EL (cell line): Measurements from ENCODE around the gene LMBRD1.
A peak's percentile ranks its signal among the peaks of the same experiment; 100 is the strongest.
"Not testable (repeated sequence)": the region's sequence is repeated elsewhere in the genome, so short reads cannot be mapped to it uniquely, and the experiment has no call there.

Experiments used
- DNase-seq: peaks from one replicate; pipeline ENCODE4 v3.0.0-alpha.2; 2016

The LMBRD1 gene

GRCh38 chr6:69732045-69732444 lies 64.8 kb downstream of the LMBRD1 start:
- DNase-seq, result no peak

- DNase-seq, result peak; percentile 1
Measured at GRCh38 chr6:69729870-69730449, 66.8 kb downstream of the LMBRD1 start.

- no peak for DNase-seq
Measured at GRCh38 chr6:69722683-69723082, 74.1 kb downstream of the LMBRD1 start.

GRCh38 chr6:69719602-69720193 lies 77.1 kb downstream of the LMBRD1 start:
- DNase-seq, result peak; percentile 19

- DNase-seq, result no peak
Measured at GRCh38 chr6:69706724-69707123, 90.1 kb downstream of the LMBRD1 start.

- no peak for DNase-seq
Measured at GRCh38 chr6:69705954-69706353, 90.9 kb downstream of the LMBRD1 start.

GRCh38 chr6:69704916-69705315 lies 91.9 kb downstream of the LMBRD1 start:
- peak; percentile 42 for DNase-seq

GRCh38 chr6:69699655-69700054 lies 97.2 kb downstream of the LMBRD1 start:
- no peak for DNase-seq

GRCh38 chr6:69696273-69696672 lies 100.5 kb downstream of the LMBRD1 start:
- peak; percentile 8 for DNase-seq

GRCh38 chr6:69693762-69694161 lies 103.0 kb downstream of the LMBRD1 start:
- peak; percentile 26 for DNase-seq

- no peak for DNase-seq
Measured at GRCh38 chr6:69690986-69691385, 105.8 kb downstream of the LMBRD1 start.

- no peak for DNase-seq
Measured at GRCh38 chr6:69680302-69680701, 116.5 kb downstream of the LMBRD1 start.

GRCh38 chr6:69673298-69673697 lies 123.5 kb downstream of the LMBRD1 start:
- no peak for DNase-seq

GRCh38 chr6:69668916-69669315 lies 127.9 kb downstream of the LMBRD1 start:
- no peak for DNase-seq

- not testable (repeated sequence) for DNase-seq
Measured at GRCh38 chr6:69666779-69667178, 130.0 kb downstream of the LMBRD1 start.

GRCh38 chr6:69665437-69665836 lies 131.4 kb downstream of the LMBRD1 start:
- no peak for DNase-seq

GRCh38 chr6:69664551-69664950 lies 132.3 kb downstream of the LMBRD1 start:
- no peak for DNase-seq

- DNase-seq, result no peak
Measured at GRCh38 chr6:69663215-69663614, 133.6 kb downstream of the LMBRD1 start.

- no peak for DNase-seq
Measured at GRCh38 chr6:69650703-69651102, 146.1 kb downstream of the LMBRD1 start.

- DNase-seq, result peak; percentile 1
Measured at GRCh38 chr6:69647726-69648125, 149.1 kb downstream of the LMBRD1 start.

GRCh38 chr6:69643688-69644087 lies 153.1 kb downstream of the LMBRD1 start:
- DNase-seq, result no peak

GRCh38 chr6:69632932-69633331 lies 163.9 kb downstream of the LMBRD1 start:
- DNase-seq, result no peak

GRCh38 chr6:69631552-69632346 lies 165.1 kb downstream of the LMBRD1 start:
- DNase-seq, result no peak

GRCh38 chr6:69630767-69631166 lies 166.0 kb downstream of the LMBRD1 start:
- DNase-seq, result no peak
